A673 (cell line): ENCODE results near the gene KCNK5. TPM values are rescaled to one million over a fixed set of nuclear protein-coding genes. Genes with fewer than 3 reads are reported as not detected.

Experiments used
- BruUV-seq: library from RNA; stranded (reverse); fragments of 400-500 nt; replicated peaks from 2 replicates; lab custom pipeline; 2021; lab: Mats Ljungman, UMichigan
- CTCF ChIA-PET: fragments of 300-600 bp; sonication (Branson Sonifier 250); formaldehyde crosslinking; loops from one replicate; lab custom pipeline; 2022; ENCODE audit warnings: antibody characterized with exemption; lab: Charles Lee
- POLR2A ChIA-PET: fragments of 300-600 bp; sonication (Branson Sonifier 250); formaldehyde crosslinking; loops from one replicate; lab custom pipeline; 2022; ENCODE audit warnings: antibody characterized with exemption; ENCODE audit not compliant: low non-redundant PET; lab: Charles Lee
- DNase-seq: peaks from one replicate; pipeline ENCODE4 v3.0.0-alpha.2; 2015; ENCODE audit warnings: low spot score
- H3K27ac ChIP-seq: fragments of 200-600 bp; sonication (generic); 2 replicates; pipeline ENCODE4 v1.5.1; 2016; ENCODE audit warnings: mixed run types, low read depth, mild to moderate bottlenecking, mixed read lengths, antibody characterized with exemption, low read length; ENCODE audit not compliant: poor library complexity, severe bottlenecking
- H3K27me3 ChIP-seq: fragments of 200-600 bp; sonication (generic); replicated peaks from 2 replicates; pipeline ENCODE4 v1.6.1; 2017; ENCODE audit warnings: mixed run types, low read depth, mild to moderate bottlenecking, mixed read lengths, antibody characterized with exemption, low read length; ENCODE audit not compliant: insufficient read depth, poor library complexity
- H3K36me3 ChIP-seq: fragments of 200-600 bp; sonication (generic); 2 replicates; pipeline ENCODE4 v1.6.1; 2016; ENCODE audit warnings: mixed run types, mild to moderate bottlenecking, mixed read lengths, antibody characterized with exemption, low read length; ENCODE audit not compliant: insufficient read depth, poor library complexity, severe bottlenecking
- H3K4me1 ChIP-seq: fragments of 200-600 bp; sonication (generic); 2 replicates; pipeline ENCODE4 v1.6.1; 2017; ENCODE audit warnings: mixed run types, mild to moderate bottlenecking, mixed read lengths, antibody characterized with exemption, low read length; ENCODE audit not compliant: insufficient read depth, poor library complexity, severe bottlenecking
- H3K4me3 ChIP-seq: fragments of 200-600 bp; sonication (generic); 2 replicates; pipeline ENCODE4 v1.5.1; 2016; ENCODE audit warnings: low read depth, mixed run types, mild to moderate bottlenecking, mixed read lengths, low read length; ENCODE audit not compliant: poor library complexity, severe bottlenecking
- H3K9me3 ChIP-seq: fragments of 200-600 bp; sonication (generic); 2 replicates; pipeline ENCODE4 v1.6.1; 2016; ENCODE audit warnings: mixed run types, low read depth, mild to moderate bottlenecking, mixed read lengths, antibody characterized with exemption, low read length; ENCODE audit not compliant: poor library complexity, severe bottlenecking
- EZH2 ChIP-seq: fragments of 200-600 bp; sonication (generic); IDR thresholded peaks from 2 replicates; pipeline ENCODE4 v1.6.1; 2017; ENCODE audit warnings: borderline replicate concordance, low read depth, mild to moderate bottlenecking, mixed read lengths, antibody characterized with exemption, low read length; ENCODE audit not compliant: poor library complexity, severe bottlenecking
- intact Hi-C: fragments of 100-400 bp; cut with micrococcal nuclease; formaldehyde crosslinking; loops from one replicate; pipeline ENCODE4 v1.10.0; 2022; ENCODE audit not compliant: unreplicated experiment
- total RNA-seq: library from RNA; stranded (reverse); gene quantifications from 2 replicates; pipeline ENCODE4 v1.2.3, GENCODE V29; 2021
- TF ChIP-seq, protein P1 (sequence below): fragments of 300-800, 200-600 bp; sonication (generic); conservative IDR thresholded peaks from 2 replicates; pipeline ENCODE4 v1.5.1; 2017; ENCODE audit warnings: low read depth, mild to moderate bottlenecking, antibody characterized with exemption, low read length, moderate library complexity, mixed read lengths

KCNK5 gene
- total RNA-seq, 1 experiment from 2014 or later = not detected

DNA sequence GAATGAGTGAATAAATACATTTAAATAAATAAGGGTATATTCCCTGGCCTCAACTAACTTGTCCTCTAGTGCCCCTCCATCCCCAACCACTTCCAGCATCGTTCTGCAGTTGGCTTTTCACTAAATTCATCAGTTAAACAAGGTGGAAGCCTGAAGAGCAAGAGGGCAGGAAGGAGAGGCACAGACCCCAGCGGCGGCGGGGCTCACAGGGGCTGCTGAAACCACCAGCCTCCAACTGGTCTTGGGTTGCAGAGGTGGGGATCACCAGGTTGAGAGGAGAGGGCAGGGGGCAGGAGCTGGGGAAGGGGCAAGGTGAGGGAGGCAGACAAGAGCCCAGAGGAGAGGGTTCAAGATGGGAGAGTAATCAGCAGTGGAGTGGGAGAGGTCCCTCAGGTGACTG lies 27.1 kb downstream of the KCNK5 start:
- Histone ChIP-seq H3K36me3 (no peaks in the 10 kb centered on the region), H3K4me3 (no peak overlapping the region), H3K9me3 (no peaks in the 10 kb centered on the region), H3K27ac (no peak overlapping the region), H3K27me3 (no peaks in the 10 kb centered on the region), H3K4me1 (no peaks in the 10 kb centered on the region)
- TF ChIP-seq, protein P1, sequence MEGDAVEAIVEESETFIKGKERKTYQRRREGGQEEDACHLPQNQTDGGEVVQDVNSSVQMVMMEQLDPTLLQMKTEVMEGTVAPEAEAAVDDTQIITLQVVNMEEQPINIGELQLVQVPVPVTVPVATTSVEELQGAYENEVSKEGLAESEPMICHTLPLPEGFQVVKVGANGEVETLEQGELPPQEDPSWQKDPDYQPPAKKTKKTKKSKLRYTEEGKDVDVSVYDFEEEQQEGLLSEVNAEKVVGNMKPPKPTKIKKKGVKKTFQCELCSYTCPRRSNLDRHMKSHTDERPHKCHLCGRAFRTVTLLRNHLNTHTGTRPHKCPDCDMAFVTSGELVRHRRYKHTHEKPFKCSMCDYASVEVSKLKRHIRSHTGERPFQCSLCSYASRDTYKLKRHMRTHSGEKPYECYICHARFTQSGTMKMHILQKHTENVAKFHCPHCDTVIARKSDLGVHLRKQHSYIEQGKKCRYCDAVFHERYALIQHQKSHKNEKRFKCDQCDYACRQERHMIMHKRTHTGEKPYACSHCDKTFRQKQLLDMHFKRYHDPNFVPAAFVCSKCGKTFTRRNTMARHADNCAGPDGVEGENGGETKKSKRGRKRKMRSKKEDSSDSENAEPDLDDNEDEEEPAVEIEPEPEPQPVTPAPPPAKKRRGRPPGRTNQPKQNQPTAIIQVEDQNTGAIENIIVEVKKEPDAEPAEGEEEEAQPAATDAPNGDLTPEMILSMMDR = no peak
- no peak for TF ChIP-seq EZH2
- no peak for DNase-seq
- intact Hi-C loops = no loop called here
- ChIA-PET CTCF (no interaction called here), POLR2A (no interaction called here)
- no TSS peak for BruUV-seq

DNA sequence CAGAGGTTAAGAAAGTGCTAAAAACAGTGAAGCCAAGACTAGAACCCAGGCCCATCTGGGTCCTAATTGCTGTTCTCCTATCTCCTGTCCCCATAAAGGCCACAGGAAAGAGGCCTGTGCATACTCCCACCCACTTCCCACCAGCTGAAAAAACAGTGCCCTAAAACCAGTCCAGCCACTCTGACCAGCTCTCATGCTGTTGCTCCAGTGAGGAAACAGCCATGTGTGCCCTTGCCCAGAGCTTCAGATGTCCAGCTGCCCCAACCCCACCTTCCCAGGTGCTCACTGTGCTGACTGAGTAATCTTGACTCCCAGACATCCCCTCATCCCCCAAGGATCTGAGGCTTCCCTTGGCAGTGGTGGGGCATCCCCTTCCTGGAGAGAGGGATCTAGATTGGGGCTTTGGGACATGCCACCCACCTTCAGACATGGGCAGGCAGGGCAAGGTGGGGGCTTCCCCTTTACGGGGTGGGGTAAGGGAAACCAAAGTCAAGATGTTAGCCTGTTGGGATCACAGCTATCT lies 28.7 kb downstream of the KCNK5 start:
- intact Hi-C loops = no loop called here
- CTCF ChIA-PET = no interaction called here

GRCh38 chr6:39199976-39200375 lies 29.3 kb downstream of the KCNK5 start:
- H3K27ac ChIP-seq = no peak overlapping the region
- DNase-seq = no peak
- intact Hi-C loops = no loop called here
- H3K27me3 ChIP-seq = no peaks in the 10 kb centered on the region
- POLR2A ChIA-PET = no interaction called here
- H3K9me3 ChIP-seq = no peaks in the 10 kb centered on the region
- H3K4me1 ChIP-seq = no peaks in the 10 kb centered on the region
- H3K4me3 ChIP-seq = no peak overlapping the region
- TF ChIP-seq EZH2 = no peak
- TF ChIP-seq, protein P1 = no peak
- no peaks in the 10 kb centered on the region for H3K36me3 ChIP-seq
- no TSS peak for BruUV-seq
- CTCF ChIA-PET = no interaction called here

More for the DNA sequence above, 28.7 kb downstream of the KCNK5 start:
- Histone ChIP-seq H3K4me1 (no peaks in the 10 kb centered on the region), H3K4me3 (no peak overlapping the region), H3K27ac (no peak overlapping the region), H3K36me3 (no peaks in the 10 kb centered on the region), H3K9me3 (no peaks in the 10 kb centered on the region), H3K27me3 (no peaks in the 10 kb centered on the region)
- no peak for DNase-seq
- TF ChIP-seq EZH2 = no peak
- TF ChIP-seq, protein P1 = no peak
- BruUV-seq = no TSS peak
- POLR2A ChIA-PET = no interaction called here
